Stomach (tissue), 4 donors: ENCODE measurements around the gene VIT.

ENCODE experiments used
- POLR2A ChIP-seq, 4 donors: fragments of 450-650 bp; IDR thresholded peaks; one replicate each; pipeline ENCODE4 v1.6.1; 2016; ENCODE audit warnings: antibody characterized with exemption in 4 of 4, control low read depth in 2 of 4, mild to moderate bottlenecking in 1 of 4, moderate library complexity in 1 of 4
- TF ChIP-seq, protein P1 (sequence below), 7 experiments: fragments of 450-650 bp in 4 of 7; fragments of 200-600 bp in 3 of 7; sonication (generic) in 3 of 7; IDR thresholded peaks; one replicate each; pipeline ENCODE4 v1.5.1; 2016 to 2019; ENCODE audit warnings: antibody characterized with exemption in 7 of 7, control low read depth in 2 of 7, mild to moderate bottlenecking in 1 of 7

GRCh38 chr2:36680012-36680411 is 16.5 kb upstream of the VIT start:
- TF ChIP-seq, protein P1, sequence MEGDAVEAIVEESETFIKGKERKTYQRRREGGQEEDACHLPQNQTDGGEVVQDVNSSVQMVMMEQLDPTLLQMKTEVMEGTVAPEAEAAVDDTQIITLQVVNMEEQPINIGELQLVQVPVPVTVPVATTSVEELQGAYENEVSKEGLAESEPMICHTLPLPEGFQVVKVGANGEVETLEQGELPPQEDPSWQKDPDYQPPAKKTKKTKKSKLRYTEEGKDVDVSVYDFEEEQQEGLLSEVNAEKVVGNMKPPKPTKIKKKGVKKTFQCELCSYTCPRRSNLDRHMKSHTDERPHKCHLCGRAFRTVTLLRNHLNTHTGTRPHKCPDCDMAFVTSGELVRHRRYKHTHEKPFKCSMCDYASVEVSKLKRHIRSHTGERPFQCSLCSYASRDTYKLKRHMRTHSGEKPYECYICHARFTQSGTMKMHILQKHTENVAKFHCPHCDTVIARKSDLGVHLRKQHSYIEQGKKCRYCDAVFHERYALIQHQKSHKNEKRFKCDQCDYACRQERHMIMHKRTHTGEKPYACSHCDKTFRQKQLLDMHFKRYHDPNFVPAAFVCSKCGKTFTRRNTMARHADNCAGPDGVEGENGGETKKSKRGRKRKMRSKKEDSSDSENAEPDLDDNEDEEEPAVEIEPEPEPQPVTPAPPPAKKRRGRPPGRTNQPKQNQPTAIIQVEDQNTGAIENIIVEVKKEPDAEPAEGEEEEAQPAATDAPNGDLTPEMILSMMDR (IDR thresholded peaks at IDR 0.05), result no peak
- TF ChIP-seq POLR2A (IDR thresholded peaks at IDR 0.05), result no peak
